Thyroid gland (tissue), 4 donors: ENCODE results near the gene KIRREL3.

Source experiments
- CTCF ChIP-seq, 6 experiments: fragments of 200-600 bp in 3 of 6; fragments of 450-650 bp in 3 of 6; sonication (generic) in 3 of 6; IDR thresholded peaks; one replicate each; pipeline ENCODE4 v1.5.1; 2016 to 2019; ENCODE audit warnings: antibody characterized with exemption in 6 of 6, mild to moderate bottlenecking in 2 of 6, inconsistent platforms in 1 of 6, moderate library complexity in 1 of 6
- POLR2A ChIP-seq, 2 donors: fragments of 450-650 bp; IDR thresholded peaks; one replicate each; pipeline ENCODE4 v1.6.1; 2017; ENCODE audit warnings: antibody characterized with exemption in 2 of 2, mild to moderate bottlenecking in 2 of 2, moderate library complexity in 1 of 2

GRCh38 chr11:126589492-126589803 lies 411.1 kb downstream of the KIRREL3 start:
- no peak for TF ChIP-seq CTCF (IDR thresholded peaks at IDR 0.05)
- no peak for TF ChIP-seq POLR2A (IDR thresholded peaks at IDR 0.05)
